HG03139 (cell line): ENCODE measurements around the gene USP17L12.
"Not testable (repeated sequence)": the region's sequence is repeated elsewhere in the genome, so short reads cannot be mapped to it uniquely, and the experiment has no call there.

ENCODE experiments used
- ATAC-seq: cut with Tn5 transposase; IDR thresholded peaks from one replicate; pipeline ENCODE4 v1.9.1; 2021; ENCODE audit not compliant: unreplicated experiment

Gene USP17L12, protein sequence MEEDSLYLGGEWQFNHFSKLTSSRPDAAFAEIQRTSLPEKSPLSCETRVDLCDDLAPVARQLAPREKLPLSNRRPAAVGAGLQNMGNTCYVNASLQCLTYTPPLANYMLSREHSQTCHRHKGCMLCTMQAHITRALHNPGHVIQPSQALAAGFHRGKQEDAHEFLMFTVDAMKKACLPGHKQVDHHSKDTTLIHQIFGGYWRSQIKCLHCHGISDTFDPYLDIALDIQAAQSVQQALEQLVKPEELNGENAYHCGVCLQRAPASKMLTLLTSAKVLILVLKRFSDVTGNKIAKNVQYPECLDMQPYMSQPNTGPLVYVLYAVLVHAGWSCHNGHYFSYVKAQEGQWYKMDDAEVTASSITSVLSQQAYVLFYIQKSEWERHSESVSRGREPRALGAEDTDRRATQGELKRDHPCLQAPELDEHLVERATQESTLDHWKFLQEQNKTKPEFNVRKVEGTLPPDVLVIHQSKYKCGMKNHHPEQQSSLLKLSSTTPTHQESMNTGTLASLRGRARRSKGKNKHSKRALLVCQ

GRCh38 chr4:9219852-9220251, at the start of gene USP17L12:
Gene USP17L12 (plus strand): TSS chr4:9220152. CDS start chr4:9220152, 0 bp downstream.
- not testable (repeated sequence) for ATAC-seq

- not testable (repeated sequence) for ATAC-seq
Measured at GRCh38 chr4:9210357-9210756, 9.6 kb upstream of the USP17L12 start, which contains the start of gene USP17L10. Gene USP17L10 (plus strand): TSS chr4:9210657. CDS start chr4:9210657, 0 bp downstream.

GRCh38 chr4:9214701-9215100, 5.3 kb upstream of the USP17L12 start:
- ATAC-seq: not testable (repeated sequence)

DNA sequence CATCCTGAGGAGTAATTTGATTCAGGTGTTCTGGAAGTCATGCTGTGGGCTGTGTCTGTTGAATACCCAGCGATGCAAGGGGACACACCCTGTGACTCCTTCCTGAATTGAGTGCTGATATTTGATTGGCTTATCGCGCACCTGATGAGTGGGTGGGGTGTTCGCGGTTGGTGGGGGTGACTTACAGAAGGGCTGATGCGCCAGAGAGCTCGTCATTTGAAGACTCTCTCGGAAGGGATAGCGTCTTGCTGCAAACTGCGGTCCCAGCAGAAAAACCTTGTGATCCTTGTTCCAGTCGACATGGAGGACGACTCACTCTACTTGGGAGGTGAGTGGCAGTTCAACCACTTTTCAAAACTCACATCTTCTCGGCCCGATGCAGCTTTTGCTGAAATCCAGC, 4.8 kb upstream of the USP17L12 start, which contains the start of gene USP17L11:
Gene USP17L11, plus strand, starts transcription at position 301 of the 400 bp plus-strand sequence. Its CDS starts 0 bp downstream, at position 301.
- not testable (repeated sequence) for ATAC-seq

DNA sequence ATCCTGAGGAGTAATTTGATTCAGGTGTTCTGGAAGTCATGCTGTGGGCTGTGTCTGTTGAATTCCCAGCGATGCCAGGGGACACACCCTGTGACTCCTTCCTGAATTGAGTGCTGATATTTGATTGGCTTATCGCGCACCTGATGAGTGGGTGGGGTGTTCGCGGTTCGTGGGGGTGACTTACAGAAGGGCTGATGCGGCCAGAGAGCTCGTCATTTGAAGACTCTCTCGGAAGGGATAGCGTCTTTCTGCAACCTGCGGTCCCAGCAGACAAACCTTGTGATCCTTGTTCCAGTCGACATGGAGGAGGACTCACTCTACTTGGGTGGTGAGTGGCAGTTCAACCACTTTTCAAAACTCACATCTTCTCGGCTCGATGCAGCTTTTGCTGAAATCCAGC, 4.6 kb downstream of the USP17L12 start, which contains the start of gene USP17L13:
Gene USP17L13, plus strand, starts transcription at position 301 of the 400 bp plus-strand sequence. Its CDS starts 0 bp downstream, at position 301.
- ATAC-seq: not testable (repeated sequence)

DNA sequence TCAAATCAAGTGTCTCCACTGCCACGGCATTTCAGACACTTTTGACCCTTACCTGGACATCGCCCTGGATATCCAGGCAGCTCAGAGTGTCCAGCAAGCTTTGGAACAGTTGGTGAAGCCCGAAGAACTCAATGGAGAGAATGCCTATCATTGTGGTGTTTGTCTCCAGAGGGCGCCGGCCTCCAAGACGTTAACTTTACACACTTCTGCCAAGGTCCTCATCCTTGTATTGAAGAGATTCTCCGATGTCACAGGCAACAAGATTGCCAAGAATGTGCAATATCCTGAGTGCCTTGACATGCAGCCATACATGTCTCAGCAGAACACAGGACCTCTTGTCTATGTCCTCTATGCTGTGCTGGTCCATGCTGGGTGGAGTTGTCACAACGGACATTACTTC, 10.3 kb downstream of the USP17L12 start:
- ATAC-seq: not testable (repeated sequence)

DNA sequence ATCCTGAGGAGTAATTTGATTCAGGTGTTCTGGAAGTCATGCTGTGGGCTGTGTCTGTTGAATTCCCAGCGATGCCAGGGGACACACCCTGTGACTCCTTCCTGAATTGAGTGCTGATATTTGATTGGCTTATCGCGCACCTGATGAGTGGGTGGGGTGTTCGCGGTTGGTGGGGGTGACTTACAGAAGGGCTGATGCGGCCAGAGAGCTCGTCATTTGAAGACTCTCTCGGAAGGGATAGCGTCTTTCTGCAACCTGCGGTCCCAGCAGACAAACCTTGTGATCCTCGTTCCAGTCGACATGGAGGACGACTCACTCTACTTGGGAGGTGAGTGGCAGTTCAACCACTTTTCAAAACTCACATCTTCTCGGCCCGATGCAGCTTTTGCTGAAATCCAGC, 14.1 kb downstream of the USP17L12 start, which contains the start of gene USP17L15:
Gene USP17L15, plus strand, starts transcription at position 301 of the 400 bp plus-strand sequence. Its CDS starts 0 bp downstream, at position 301.
- ATAC-seq: not testable (repeated sequence)

DNA sequence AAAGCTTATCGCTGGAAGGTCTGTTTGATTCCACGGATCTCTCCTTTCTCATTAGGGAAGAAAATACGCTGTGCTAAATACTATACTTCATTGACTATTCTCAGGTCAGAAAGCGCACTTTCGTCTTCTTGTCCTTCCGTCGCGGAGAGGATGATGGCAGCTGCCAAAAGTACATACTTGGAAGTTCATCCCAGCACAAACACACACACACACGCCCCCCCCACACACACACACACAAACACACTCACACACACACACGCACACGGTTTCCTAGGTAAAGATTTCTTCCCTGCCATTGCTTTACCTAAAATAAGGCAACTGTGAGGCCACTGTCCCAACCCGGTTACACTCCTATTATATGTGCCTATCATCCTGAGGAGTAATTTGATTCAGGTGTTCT, 18.5 kb downstream of the USP17L12 start:
- ATAC-seq: not testable (repeated sequence)

- not testable (repeated sequence) for ATAC-seq
Measured at GRCh38 chr4:9243579-9243978, 23.6 kb downstream of the USP17L12 start, which contains the start of gene USP17L17. Gene USP17L17 (plus strand): TSS chr4:9243879. CDS start chr4:9243879, 0 bp downstream.

GRCh38 chr4:9247953-9248680, 28.2 kb downstream of the USP17L12 start, which contains the start of gene USP17L18:
Gene USP17L18 (plus strand): TSS chr4:9248630. CDS start chr4:9248630, 0 bp downstream.
- not testable (repeated sequence) for ATAC-seq

DNA sequence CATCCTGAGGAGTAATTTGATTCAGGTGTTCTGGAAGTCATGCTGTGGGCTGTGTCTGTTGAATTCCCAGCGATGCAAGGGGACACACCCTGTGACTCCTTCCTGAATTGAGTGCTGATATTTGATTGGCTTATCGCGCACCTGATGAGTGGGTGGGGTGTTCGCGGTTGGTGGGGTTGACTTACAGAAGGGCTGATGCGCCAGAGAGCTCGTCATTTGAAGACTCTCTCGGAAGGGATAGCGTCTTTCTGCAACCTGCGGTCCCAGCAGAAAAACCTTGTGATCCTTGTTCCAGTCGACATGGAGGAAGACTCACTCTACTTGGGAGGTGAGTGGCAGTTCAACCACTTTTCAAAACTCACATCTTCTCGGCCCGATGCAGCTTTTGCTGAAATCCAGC, 33.1 kb downstream of the USP17L12 start, which contains the start of gene USP17L19:
Gene USP17L19, plus strand, starts transcription at position 301 of the 400 bp plus-strand sequence. Its CDS starts 0 bp downstream, at position 301.
- not testable (repeated sequence) for ATAC-seq

- ATAC-seq: not testable (repeated sequence)
Measured at GRCh38 chr4:9257824-9258223, 37.9 kb downstream of the USP17L12 start, which contains the start of gene USP17L20. Gene USP17L20 (plus strand): TSS chr4:9258124. CDS start chr4:9258124, 0 bp downstream.

DNA sequence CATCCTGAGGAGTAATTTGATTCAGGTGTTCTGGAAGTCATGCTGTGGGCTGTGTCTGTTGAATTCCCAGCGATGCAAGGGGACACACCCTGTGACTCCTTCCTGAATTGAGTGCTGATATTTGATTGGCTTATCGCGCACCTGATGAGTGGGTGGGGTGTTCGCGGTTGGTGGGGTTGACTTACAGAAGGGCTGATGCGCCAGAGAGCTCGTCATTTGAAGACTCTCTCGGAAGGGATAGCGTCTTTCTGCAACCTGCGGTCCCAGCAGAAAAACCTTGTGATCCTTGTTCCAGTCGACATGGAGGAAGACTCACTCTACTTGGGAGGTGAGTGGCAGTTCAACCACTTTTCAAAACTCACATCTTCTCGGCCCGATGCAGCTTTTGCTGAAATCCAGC, 42.6 kb downstream of the USP17L12 start, which contains the start of gene USP17L21:
Gene USP17L21, plus strand, starts transcription at position 301 of the 400 bp plus-strand sequence. Its CDS starts 0 bp downstream, at position 301.
- ATAC-seq: not testable (repeated sequence)

- not testable (repeated sequence) for ATAC-seq
Measured at GRCh38 chr4:9267319-9267718, 47.4 kb downstream of the USP17L12 start, which contains the start of gene USP17L22. Gene USP17L22 (plus strand): TSS chr4:9267619. CDS start chr4:9267619, 0 bp downstream.
